ENCODE results near the gene ARMH4.

DNA sequence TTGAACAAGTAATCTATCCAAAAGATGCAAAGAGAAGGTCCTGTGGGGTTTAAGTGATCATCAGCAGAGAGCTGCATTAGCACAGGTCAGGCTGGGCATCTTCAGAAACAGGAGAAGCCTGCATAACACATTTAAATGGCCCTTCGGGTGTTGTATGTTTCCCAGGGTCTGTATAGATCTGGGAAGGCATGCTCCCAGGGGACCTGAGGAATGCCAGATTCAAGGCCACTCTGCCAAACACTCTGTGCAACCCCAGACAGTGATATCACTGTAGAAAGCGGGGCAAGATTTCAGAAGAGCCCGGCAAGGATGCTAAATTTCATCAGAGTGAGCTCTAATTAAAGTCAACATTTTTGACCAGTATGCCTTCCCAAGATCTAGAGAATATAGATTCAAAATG, 92.9 kb downstream of the ARMH4 start:
- TF ChIP-seq, protein P1, sequence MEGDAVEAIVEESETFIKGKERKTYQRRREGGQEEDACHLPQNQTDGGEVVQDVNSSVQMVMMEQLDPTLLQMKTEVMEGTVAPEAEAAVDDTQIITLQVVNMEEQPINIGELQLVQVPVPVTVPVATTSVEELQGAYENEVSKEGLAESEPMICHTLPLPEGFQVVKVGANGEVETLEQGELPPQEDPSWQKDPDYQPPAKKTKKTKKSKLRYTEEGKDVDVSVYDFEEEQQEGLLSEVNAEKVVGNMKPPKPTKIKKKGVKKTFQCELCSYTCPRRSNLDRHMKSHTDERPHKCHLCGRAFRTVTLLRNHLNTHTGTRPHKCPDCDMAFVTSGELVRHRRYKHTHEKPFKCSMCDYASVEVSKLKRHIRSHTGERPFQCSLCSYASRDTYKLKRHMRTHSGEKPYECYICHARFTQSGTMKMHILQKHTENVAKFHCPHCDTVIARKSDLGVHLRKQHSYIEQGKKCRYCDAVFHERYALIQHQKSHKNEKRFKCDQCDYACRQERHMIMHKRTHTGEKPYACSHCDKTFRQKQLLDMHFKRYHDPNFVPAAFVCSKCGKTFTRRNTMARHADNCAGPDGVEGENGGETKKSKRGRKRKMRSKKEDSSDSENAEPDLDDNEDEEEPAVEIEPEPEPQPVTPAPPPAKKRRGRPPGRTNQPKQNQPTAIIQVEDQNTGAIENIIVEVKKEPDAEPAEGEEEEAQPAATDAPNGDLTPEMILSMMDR (IDR thresholded peaks at IDR 0.05): no peak
- no peak for TF ChIP-seq POLR2AphosphoS5 (IDR thresholded peaks at IDR 0.05; ENCODE audit: low read depth, low read length)

Measured in Panc1 (cell line).